HG03280 (cell line): Measurements from ENCODE around the gene INTS6.

Experiments
- ATAC-seq: cut with Tn5 transposase; IDR thresholded peaks from one replicate; pipeline ENCODE4 v1.9.1; 2021; ENCODE audit warnings: mild to moderate bottlenecking, moderate library complexity; ENCODE audit not compliant: unreplicated experiment

Gene INTS6

DNA sequence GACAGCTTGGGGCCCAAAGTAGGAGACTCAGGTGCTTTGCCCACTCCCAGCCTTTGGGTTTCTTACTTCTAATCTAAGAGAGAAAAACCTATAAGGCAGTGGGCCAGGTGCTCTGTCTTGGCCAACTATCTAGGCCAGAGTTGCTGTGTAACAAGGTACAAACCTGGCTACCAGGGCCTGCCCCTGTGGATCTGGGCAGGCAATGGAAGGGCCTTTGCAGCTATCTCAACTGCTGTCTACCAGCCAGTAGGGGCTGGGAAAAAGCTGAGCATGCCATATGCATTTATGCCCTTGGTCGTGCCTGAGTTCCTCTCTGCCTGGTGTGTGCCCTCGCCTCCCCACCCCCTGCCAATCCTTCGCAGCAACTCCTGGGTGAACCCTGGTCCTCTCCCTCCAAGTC, 130.0 kb downstream of the INTS6 start:
- ATAC-seq: no peak

DNA sequence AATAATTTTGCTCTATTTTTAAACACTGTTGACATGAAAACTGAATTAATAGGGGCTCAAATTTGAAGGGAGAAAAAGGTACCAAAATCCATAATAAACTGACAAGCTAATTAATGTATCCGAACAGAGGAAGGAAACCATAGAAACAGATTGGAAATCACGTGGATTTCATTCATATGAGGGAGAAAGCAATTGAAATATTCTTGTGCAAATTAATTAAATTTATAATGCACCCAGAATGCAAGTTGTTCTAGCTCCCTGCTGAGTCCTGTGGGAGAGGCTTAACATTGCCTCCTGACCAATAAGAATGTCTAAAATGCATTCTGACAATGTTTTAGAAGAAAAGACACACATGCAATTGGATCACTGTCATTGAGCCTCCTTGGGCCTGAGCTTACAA, 131.0 kb downstream of the INTS6 start:
- ATAC-seq: no peak

DNA sequence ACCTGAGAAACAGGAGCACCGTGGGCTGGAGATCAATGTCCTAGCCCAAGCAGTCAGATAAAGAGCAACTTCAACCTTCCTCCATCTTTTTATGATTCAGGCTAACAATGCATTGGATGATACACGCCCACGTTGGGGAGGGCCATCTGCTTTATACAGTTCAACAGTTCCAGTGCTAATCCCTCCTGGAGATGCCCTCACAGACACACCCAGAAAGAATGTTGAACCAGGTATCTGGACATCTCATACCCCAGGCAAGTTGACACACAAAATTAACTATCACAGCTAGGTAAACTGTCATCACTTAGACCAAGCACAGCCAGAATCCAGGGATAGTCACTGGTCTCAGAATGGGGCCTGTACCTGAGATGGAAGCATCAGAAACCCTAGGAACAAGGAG, 134.0 kb downstream of the INTS6 start:
- ATAC-seq: no peak

DNA sequence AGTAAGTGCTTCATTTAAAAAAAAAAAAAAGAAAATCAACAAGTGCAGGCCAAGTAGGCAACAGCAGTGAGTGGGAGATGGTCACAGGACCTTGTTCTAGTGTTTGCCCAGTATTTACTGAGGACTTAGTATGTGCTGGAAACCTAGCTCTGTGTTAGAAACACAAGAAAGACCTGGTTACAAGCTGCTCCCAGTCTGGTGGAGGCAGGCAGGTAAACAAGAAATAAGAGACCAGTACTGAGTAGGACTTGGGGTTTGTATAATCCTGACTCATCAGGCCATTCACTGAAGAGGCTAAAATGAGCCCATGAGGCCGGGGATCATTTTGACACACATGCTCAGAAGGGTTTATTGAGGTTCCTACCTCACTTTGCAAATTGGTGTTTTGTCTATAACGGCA, 134.8 kb downstream of the INTS6 start:
- no peak for ATAC-seq

DNA sequence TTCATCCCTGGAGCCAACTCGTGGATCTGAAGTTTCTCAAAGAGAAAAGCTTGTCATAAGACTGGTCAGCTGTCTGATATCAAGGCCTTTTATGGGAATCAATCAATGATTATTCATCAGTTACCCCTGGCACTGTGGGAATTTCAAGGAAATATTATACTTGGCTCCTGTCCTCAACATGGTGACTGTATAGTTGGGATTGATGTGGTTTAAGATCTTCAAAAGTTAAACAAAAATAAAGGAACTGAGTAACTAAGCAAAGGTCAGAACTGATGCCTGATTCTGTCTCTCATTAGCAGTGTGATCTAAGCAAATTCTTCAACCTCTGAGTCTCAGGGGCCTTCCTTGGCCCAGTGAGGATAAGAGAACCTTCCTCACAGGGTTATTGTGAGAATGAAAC, 135.6 kb downstream of the INTS6 start:
- no peak for ATAC-seq

DNA sequence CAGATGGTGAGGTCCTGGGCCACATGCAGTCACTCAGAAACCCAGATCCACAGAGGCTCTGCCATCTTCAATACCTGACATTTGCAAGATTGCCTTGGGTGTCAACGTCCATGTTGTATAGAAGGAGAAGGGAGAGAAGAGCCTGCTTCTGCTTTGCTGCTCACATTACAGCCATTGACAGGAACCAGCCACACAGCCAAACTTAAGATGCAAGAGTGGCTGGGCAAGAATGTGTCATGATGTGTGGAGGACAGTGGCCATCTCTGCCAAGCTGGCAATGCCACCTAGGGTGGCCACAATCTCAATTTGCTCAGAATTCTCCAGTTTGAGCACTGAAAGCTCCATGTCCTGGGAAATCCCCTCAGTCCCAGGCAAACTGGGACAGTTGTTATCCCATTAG, 139.2 kb downstream of the INTS6 start:
- ATAC-seq: no peak

DNA sequence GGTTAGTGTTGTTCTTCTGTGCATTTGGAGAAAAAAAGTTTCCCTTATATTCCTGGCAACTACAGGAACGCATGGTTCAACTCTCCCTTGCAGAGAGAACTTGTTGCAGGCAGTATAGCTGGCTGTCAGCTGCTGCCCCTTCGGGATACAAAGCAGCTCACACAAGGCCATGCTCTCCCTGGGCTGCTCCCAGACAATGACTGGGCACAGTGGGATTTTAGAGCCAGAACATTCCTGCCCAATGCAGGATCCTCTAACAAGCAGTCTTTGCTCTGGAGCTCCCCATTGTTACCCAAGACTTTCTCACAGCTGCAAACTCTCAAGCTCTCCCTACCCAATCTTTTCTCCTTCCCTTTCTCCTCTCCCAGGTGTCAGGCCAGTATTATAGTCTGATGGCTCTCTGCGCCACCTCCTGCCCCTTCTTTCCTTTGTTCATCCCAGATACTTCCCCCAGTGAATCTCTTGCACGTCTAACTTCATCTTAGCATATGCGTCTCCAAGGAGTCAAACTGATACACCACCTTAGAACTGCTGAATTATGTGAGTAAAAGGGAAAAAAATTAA, 140.8 kb downstream of the INTS6 start:
- no peak for ATAC-seq
